ENCODE measurements around the gene U2AF1L4.

Gene U2AF1L4, protein sequence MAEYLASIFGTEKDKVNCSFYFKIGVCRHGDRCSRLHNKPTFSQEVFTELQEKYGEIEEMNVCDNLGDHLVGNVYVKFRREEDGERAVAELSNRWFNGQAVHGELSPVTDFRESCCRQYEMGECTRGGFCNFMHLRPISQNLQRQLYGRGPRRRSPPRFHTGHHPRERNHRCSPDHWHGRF

DNA sequence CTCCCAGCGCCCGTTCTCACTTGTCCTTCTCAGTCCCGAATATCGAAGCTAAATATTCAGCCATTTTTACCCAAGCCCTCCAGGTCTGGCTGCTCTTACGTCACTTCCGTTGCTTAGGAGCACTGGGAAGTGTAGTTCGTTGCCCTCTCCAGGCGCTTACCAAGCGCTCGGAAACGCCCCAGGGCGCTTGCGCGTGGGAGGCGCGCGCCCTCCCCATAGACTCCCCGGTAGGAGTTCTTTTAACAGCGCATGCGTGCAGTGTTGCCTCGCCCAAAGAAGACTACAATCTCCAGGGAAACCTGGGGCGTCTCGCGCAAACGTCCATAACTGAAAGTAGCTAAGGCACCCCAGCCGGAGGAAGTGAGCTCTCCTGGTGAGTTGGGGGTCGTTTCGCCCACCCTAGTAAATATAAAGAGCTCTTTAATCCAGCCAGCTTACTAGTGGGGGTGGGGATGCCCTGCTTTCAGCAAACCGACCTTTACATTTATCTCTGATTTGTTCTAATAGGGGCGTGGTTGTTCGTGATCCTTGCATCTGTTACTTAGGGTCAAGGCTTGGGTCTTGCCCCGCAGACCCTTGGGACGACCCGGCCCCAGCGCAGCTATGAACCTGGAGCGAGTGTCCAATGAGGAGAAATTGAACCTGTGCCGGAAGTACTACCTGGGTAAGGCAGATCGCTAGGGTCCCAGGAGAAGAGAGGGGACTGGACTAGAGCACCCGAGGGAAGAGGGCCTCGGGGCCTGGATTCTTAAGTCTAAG, at the start of gene U2AF1L4, which contains the start of gene PSENEN:
Gene U2AF1L4 (minus strand): TSS at position 91 of the 759 bp plus-strand sequence. CDS start 27 bp downstream, at position 64.
Gene PSENEN (plus strand): TSS at position 324 of the 759 bp plus-strand sequence. CDS start 280 bp downstream, at position 604.
- peak; percentile 100 for DNase-seq

DNA sequence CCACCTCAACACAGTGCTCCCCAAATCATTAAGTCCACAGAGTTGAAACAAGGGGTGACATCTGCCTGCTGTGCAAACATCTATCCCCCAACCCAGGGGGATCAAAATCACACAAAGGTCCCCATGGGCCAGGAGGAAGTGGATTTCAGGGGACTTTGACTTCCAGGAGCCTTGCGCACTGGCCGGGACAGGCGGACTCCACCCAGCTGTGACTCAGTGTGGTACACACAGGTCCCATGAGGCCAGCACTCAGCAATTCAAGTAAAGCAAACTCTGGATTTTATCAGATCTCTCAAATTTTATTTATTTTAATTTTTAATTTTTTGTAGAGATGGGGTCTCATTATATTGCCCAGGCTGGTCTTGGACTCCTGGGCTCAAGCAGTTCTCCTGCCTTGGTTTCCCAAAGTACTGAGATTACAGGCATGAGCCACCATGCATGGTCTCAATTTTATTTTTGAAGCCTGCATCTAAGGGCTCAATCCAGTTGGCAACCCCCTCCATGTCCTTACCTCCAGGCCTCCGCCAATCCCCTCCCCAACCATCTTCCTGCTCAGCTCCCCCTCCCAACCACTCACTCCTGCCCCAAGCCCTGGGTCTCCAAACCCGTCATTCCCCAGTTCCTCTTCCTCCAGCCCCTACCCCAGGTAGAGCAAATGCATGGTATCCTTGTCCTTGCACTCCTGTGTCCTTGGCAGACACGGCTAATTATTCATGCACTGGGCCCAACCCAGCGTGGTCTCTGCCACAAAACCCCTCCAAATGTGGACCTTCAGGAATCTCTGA, 48.4 kb upstream of the U2AF1L4 start:
- no peak for DNase-seq

DNA sequence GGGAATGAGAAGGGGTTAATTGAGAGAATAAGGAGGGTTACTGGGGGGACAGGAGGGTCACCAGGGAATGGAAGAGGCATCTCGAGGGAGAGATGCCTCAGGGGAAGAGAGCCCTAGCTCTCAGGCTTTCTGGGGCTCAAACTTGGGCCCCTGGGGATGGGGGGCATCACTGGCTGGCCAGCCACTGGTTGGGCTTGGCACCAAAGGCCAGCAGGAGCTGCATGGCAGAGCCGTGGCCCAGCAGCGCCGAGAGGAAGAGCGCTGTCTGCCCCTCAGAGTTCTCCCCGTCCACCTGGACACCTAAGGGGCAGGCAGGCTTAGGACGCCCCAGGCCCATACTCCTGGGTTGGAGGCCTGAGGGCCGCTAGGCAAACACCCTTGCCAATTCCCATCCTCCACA, 47.7 kb upstream of the U2AF1L4 start:
- DNase-seq = no peak

DNA sequence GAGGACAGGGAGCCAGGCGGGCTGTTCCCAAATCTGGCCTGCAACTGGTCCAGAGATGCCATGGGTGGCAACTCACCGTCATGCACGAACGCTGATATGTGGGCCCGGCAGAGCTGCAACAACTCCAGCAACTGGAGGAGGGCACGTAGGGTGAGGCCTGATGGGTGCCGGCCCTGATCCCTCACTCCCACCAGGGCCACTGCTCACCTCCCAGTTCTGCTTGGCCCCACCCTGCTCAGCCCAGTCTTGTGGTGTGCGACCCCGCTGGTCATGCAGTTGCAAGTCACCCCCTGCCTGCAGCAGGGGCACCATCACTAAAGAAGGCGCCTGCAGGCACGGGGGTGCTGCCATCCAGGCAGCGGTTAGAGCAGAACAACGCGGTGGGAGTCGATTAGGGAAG, 47.1 kb upstream of the U2AF1L4 start:
- no peak for DNase-seq

DNA sequence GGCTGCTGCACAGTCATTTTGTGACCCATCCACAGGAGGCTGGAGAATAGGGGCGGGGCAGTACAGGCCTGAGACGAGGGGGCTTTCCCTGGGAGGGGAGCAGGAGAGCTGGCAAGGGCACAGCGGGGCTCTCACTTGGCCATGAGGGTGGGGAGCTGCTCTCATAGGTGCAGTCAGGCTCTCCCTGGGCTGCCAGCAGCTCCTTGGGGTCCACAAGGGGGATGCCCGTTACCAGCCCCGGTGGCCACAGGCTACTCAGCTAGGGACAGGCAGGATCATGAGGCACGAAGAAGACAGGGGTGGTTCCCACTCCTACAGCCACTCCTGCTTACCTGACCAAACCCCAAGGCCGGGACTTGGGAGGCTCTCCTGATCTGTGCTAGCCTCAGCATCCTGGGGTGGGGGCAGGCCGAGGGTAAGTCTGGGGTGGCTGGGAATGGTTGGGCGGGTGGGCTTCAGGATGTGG, 46.6 kb upstream of the U2AF1L4 start:
- no peak for DNase-seq

DNA sequence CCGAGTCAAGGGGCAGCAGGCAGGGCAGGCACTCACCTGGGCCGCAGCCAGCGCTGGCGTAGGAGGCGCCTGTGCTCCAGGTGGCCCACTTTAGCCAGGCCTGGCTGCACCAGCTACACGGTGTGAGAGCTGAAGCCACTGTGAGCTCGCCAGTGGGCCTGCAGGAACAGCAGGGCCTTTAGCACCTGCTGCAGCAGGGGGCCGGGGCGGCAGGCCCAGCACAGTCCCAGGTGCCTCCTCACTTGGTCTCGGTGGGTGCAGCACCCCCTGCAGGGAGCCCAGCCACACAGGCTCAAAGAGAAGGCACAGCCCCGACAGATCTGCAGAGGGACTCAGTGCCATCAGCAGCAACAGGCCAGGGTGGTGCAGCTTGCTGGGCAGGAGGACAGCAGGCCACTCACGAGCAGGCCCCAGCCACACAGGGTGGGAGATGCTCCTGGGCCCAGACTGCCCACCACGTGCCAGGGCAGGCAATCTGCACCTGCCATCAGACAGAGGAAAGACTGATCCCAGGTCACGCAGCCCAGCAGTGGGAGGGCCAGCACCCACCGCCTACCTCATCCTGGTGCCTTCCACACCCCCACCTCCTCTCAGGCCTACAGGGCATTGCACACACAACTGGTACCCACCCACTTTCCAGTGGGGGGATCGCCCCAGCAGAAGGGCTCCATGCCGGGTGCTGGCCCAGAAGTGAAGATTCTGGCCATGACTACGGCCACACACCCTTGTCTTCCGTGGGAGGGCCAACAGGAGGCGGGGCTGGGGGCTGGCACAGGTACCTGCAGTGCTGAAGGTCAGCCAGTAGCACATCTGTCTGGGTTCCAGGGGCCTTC, 46.0 kb upstream of the U2AF1L4 start:
- no peak for DNase-seq

DNA sequence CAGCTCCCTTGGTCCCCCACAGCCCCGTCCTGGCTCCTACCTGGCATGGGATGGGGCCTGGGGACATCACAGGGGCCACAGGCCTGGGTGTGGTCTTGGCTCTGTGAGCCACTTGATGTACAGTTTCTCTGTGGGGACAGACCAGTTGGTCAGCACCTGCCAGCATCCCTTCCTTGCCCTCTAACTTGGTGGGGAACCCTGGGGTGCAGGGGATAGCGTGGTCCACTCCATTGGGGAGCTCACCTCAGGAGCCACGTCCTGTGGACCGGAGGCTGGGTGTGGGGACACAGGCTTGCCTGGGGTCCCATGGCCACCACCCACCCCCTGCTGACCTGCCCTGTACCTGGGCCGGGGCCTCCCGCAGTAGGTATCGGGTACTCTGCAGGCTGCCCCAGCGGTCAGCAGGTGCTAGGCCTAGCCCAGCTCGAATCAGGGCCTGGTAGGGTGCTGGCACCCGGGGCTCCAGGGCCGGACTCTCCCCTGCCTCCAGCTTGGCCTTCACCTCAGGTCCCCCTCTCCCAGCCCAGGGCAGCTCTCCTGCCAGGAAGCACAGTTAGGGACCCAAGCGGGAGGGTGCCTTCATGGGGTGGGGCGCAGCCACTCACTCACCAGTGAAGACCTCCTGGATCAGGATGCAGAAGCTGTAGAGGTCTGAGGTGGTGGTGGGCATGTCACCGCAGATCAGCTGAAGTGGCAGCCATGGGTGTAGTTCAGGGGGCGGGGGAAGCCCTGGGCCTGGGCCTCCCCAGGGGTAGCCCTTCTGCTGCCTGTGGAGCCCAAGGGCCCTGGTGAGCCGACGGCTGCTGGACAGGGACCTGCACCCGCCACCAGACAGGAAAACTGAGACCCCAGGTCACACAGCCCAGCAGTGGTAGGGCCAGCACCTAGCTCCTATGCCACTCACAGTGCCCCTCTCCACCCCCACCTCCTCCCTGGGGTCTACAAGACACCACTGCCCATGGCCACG, 45.0 kb upstream of the U2AF1L4 start:
- DNase-seq = no peak

DNA sequence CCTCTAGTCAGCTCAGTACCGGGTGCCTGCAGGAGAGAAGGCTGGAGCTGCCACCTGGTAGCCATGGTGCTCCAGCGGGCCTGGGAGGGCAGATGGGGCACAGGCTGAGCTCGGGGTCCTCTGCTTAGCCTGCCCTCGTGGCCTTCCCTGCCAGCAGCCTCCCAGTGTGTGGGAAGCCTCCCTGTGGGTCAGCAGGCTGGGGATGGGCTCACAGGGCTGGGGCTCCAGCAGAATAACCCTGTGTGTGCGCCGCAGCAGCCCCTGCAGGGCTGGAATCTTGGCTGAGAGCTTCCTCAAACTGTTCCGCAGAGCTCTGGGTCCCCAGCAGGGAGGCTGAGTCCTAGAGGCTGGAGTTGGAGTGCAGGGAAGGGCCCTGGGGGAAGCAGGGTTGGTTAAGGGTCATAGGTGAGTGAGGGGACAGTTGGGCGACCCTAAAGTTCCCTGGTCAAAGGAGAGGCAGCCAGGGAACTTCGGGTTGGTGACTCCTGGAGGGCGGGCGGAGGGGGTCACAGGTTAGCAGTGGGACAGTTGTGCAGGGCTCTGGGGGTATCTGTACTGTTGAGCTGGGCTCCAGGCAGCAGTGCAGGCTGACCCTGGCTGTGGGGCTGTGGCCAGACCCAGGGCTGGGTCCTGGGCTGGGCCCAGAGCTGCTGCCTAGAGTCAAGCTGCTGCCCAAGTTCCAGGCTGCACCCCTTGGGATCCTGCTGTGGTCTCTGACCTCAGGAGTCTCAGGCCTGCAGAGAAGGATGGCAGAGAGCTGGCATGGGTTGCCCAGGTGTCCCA, 44.2 kb upstream of the U2AF1L4 start:
- DNase-seq = no peak

DNA sequence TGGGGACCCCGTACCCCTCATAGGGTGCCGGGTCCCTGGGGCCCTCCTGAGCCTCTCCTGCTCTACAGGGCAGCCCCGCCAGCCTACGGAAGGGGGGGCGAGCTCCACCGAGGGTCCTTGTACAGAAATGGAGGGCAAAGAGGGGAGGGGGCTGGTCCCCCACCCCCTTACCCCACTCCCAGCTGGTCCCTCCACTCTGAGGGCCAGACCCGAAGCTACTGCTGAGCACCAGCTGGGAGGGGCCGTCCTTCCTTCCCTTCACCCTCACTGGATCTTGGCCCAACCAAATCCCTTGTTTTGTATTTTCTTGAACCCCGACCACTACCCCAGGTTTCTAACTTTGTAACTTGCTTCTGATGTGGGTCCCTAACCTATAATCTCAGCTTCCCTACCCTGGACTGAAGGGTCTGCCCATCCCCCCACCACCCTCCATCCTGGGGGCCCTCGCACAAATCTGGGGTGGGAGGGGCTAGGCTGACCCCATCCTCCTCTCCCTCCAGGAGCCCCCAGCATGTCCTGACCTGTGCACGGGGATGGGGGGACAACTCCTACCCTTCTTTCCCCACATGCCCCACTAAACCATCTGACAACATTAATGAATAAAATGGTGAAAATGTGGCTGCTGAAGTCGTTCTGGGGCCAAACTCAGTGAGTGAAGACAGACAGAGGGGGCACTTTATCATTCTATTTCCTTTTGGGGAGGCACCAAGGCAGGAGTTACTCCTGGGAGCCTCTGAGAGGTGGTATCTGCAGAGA, 43.2 kb upstream of the U2AF1L4 start:
- no peak for DNase-seq

DNA sequence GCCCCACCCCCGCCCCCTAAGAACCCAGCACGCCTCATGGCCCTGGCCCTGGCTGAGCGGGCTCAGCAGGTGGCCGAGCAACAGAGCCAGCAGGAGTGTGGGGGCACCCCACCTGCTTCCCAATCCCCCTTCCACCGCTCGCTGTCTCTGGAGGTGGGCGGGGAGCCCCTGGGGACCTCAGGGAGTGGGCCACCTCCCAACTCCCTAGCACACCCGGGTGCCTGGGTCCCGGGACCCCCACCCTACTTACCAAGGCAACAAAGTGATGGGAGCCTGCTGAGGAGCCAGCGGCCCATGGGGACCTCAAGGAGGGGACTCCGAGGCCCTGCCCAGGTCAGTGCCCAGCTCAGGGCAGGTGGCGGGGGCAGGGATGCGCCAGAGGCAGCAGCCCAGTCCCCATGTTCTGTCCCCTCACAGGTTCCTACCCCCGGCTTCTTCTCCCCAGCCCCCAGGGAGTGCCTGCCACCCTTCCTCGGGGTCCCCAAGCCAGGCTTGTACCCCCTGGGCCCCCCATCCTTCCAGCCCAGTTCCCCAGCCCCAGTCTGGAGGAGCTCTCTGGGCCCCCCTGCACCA, 42.1 kb upstream of the U2AF1L4 start:
- no peak for DNase-seq

DNA sequence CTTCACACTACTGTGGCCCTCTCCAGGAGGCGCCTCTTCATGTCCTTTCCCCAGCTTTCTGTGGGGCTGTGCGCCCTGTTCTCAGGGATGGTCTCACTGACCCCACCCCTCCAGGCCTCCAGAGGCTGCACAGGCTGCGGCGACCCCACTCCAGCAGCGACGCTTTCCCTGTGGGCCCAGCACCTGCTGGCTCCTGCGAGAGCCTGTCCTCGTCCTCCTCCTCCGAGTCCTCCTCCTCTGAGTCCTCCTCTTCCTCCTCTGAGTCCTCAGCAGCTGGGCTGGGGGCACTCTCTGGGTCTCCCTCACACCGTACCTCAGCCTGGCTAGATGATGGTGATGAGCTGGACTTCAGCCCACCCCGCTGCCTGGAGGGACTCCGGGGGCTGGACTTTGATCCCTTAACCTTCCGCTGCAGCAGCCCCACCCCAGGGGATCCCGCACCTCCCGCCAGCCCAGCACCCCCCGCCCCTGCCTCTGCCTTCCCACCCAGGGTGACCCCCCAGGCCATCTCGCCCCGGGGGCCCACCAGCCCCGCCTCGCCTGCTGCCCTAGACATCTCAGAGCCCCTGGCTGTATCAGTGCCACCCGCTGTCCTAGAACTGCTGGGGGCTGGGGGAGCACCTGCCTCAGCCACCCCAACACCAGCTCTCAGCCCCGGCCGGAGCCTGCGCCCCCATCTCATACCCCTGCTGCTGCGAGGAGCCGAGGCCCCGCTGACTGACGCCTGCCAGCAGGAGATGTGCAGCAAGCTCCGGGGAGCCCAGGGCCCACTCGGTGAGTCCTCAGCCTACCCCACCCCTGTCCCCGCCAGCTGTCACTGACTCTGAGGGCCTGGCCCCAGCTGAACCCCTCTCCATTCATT, 41.3 kb upstream of the U2AF1L4 start:
- no peak for DNase-seq

DNA sequence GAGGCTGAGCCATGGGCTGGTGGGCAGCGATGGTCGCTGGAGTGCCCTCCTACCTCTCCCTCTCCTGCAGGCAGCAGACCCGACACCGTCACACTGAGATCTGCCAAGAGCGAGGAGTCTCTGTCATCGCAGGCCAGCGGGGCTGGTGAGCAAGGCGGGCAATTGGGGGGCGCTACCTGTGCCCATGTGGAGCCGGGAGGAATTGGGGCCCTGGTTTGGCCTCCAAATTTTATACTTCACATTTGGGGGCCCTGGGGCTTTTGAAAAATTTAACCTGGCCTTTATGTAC, 40.1 kb upstream of the U2AF1L4 start:
- no peak for DNase-seq

DNA sequence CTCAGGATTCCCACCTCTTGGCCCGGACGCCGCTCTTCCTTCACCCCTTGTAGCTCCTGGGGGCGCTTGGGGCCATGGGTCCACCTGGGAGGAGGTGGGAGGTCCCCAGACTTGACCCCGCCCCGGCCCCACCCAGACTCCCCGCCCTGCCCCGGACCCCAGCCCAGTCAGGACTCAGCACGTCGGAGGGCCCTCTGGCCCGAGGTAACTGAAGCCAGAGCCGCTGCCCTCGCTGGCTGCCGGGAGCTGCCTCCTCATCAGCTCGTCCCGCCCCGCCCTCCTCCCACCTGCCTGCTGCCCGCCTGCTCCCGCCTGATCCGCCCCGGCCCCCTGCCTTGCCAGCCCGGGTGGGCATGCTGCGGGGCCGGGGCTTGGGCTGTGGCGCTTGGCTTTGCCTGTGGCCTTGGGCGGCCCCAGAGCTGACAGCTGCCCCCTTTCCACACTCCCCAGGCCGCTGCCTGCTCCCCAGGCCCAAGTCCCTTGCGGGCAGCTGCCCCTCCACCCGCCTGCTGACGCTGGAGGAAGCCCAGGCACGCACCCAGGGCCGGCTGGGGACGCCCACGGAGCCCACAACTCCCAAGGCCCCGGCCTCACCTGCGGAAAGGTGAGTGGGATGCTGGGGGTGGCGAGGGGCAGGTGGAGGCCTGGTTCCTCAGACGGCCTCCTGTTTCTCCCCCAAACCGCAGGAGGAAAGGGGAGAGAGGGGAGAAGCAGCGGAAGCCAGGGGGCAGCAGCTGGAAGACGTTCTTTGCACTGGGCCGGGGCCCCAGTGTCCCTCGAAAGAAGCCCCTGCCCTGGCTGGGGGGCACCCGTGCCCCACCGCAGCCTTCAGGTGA, 39.5 kb upstream of the U2AF1L4 start:
- no peak for DNase-seq

DNA sequence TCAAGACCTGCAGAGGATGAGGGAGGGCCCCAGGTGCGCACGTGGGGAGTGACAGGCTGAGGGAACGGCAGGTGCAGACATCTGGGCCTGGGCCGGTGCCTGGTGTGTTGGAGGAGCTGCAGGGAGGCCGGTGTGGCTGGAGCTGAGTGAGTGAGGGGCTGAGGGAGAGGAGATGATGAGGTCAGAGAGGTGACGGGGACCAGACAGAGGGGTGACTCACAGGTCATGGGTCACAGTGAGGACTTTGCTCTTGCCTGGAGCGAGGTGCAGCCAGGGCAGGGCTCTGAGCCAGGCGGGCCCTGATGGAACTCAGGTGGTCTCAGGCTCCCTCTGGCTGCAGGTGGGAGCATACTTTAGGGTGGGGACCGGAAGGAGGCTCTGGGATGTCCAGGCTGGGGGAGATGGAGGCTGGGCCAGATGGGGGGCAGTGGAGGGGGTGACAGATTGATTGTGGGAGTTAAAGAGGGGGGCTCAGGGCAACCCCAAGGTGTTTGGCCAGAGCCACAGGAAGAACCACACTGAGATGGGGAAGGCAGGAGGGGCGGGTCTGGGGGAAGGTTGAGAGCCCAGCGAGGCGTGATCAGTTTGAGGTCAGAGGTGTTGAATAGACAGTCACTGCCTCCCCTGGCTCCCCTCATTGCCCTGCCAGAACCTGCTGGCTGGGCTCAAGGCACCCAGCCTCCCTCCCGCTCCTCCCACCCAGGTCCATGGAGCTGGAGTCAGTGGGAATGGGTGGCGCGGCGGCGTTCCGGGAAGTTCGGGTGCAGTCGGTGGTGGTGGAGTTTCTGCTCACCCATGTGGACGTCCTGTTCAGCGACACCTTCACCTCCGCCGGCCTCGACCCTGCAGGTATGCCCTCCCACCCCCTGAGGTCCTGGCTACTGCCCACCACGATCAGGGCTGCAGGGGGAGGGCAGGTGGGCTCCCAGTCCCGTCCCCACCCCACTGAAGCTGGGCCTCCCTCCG, 38.5 kb upstream of the U2AF1L4 start:
- DNase-seq = no peak

DNA sequence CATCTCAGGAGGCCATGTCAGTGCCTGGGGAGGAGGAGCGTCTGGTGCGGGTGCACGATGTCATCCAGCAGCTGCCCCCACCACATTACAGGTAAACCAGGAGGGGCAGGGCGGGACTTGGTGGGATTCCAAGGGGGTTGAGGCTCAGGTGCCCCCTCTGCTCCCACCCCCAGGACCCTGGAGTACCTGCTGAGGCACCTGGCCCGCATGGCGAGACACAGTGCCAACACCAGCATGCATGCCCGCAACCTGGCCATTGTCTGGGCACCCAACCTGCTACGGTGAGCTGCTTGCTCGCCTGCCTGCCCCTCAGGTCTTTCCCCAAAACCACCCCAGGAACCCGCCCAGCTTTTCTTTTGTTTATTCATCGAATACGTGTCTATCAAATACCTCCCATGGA, 37.4 kb upstream of the U2AF1L4 start:
- DNase-seq = no peak

DNA sequence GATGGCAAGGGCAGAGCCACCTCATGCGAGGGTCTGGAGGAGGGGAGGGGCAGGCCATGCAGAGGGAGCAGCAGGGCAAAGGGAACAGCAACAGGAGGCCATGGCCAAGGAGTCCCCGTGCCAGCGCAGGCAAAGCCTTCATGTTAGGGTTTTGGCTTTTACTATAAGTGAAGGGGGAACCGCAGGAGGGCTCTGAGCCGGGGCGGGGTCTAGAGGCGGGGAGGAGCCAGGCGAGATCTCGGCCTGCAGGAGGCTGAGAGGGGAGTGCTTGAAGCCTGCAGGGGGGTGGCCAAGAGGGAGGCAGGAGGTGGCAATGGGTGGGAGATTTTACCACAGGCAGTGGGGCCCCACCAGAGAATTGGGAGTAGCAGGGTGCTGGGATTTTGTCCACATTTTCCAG, 36.4 kb upstream of the U2AF1L4 start:
- DNase-seq = no peak

DNA sequence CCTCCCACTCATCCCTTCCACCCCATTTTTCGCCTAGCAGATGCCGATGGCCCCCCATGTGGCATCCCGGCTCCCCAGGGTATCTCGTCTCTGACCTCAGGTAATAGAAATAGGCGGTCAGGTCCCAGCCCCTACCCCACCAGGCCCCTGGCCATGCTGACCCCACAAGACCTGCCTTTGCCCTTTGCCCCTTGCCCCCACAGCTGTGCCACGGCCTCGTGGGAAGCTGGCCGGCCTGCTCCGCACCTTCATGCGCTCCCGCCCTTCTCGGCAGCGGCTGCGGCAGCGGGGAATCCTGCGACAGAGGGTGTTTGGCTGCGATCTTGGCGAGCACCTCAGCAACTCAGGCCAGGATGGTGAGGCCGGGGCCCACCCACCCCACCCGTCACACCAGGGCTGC, 35.5 kb upstream of the U2AF1L4 start:
- no peak for DNase-seq
